AG04449 (cell line): ENCODE measurements around the gene CASTOR2.

Source experiments
- CTCF ChIA-PET: fragments of 350-600 bp; formaldehyde crosslinking; extraction: SDS; loops from one replicate; lab custom pipeline; 2021; ENCODE audit warnings: antibody characterized with exemption; lab: Yijun Ruan, JAX
- POLR2A ChIA-PET: fragments of 400-600, 350-600 bp; formaldehyde crosslinking; extraction: SDS; loops from one replicate; lab custom pipeline; 2020; ENCODE audit warnings: antibody characterized with exemption, inconsistent platforms; lab: Yijun Ruan, JAX
- DNase-seq: peaks from one replicate; pipeline ENCODE4 v3.0.0-alpha.2; 2010; ENCODE audit warnings: low read depth, low spot score
- H3K4me3 ChIP-seq: 2 replicates; pipeline ENCODE4 v1.5.1; 2011; ENCODE audit warnings: low read depth, mild to moderate bottlenecking, control low read depth, low read length
- CTCF ChIP-seq: IDR thresholded peaks from one replicate; pipeline ENCODE4 v1.5.1; 2011; ENCODE audit warnings: mild to moderate bottlenecking, moderate library complexity, low read length, control low read depth, inconsistent platforms; ENCODE audit not compliant: insufficient read depth; ENCODE audit errors: missing control alignments

The CASTOR2 gene

GRCh38 chr7:75038508-75038907 lies 74.0 kb downstream of the CASTOR2 start:
- no peak for TF ChIP-seq CTCF
- DNase-seq: no peak
- POLR2A ChIA-PET: no interaction called here
- CTCF ChIA-PET: interaction anchor here (0.9 to 9.5 kb wide), 2 partner anchors 7 to 8 kb away, joined by 4 to 70 read pairs; no protein-coding TSS in a partner anchor
- no peak overlapping the region for H3K4me3 ChIP-seq

- DNase-seq: no peak
- CTCF ChIA-PET: interaction anchor here (0.9 to 9.5 kb wide), 2 partner anchors 6 to 9 kb away, joined by 4 to 70 read pairs; no protein-coding TSS in a partner anchor
- TF ChIP-seq CTCF: no peak
Measured at GRCh38 chr7:75039166-75039565, 74.7 kb downstream of the CASTOR2 start.

GRCh38 chr7:75039709-75040108 lies 75.2 kb downstream of the CASTOR2 start:
- H3K4me3 ChIP-seq: no peak overlapping the region
- ChIA-PET CTCF (no interaction called here), POLR2A (no interaction called here)

More at GRCh38 chr7:75039166-75039565, 74.7 kb downstream of the CASTOR2 start:
- H3K4me3 ChIP-seq: no peak overlapping the region
- POLR2A ChIA-PET: no interaction called here

DNA sequence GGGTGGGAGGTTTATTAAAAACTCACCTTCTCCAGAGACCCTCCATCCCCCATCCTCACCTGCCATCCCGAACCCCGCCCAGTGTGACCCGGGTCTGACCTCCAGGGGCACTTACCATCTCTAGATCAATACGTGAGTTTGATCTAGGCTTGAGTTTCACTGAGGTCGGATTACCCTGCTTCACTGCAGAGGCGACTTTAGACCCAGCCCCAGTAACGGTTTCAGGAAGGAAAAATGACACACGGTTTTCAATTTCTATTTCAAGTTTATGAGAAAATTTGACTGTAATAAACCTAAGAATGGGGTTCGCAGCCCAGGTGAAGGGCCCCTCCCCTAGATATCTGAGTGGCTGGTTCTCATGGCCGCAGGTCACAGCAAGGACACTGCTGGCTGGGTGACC lies 76.0 kb downstream of the CASTOR2 start:
- TF ChIP-seq CTCF: no peak
- DNase-seq: no peak
- ChIA-PET CTCF (no interaction called here), POLR2A (no interaction called here)
- no peak overlapping the region for H3K4me3 ChIP-seq

More at GRCh38 chr7:75039709-75040108, 75.2 kb downstream of the CASTOR2 start:
- no peak for DNase-seq
- no peak for TF ChIP-seq CTCF

GRCh38 chr7:75042286-75042685 lies 77.8 kb downstream of the CASTOR2 start:
- TF ChIP-seq CTCF: no peak
- ChIA-PET POLR2A (no interaction called here), CTCF (interaction anchor here (1.1 kb wide), 1 partner anchor 11 kb away, joined by 4 read pairs; no protein-coding TSS in a partner anchor)
- no peak for DNase-seq
- no peak overlapping the region for H3K4me3 ChIP-seq

GRCh38 chr7:75042831-75043703 lies 78.6 kb downstream of the CASTOR2 start:
- ChIA-PET CTCF (interaction anchor here (4.3 to 5.1 kb wide), 2 partner anchors 9 to 12 kb away, joined by 30 to 70 read pairs; no protein-coding TSS in a partner anchor), POLR2A (no interaction called here)
- DNase-seq: no peak
- TF ChIP-seq CTCF: no peak
- no peak overlapping the region for H3K4me3 ChIP-seq
